H1 (cell line): Measurements from ENCODE around the gene NEO1. TPM values are rescaled to one million over a fixed set of nuclear protein-coding genes. Genes with fewer than 3 reads are reported as not detected.

Experiments
- BACH1 ChIP-seq: IDR thresholded peaks from 2 replicates; pipeline ENCODE4 v1.6.1; 2012; ENCODE audit warnings: low read length, improper control_type of control experiment
- BCL11A ChIP-seq, 2 experiments: IDR thresholded peaks; one replicate each; pipeline ENCODE4 v1.6.1; 2011; ENCODE audit warnings: low read depth in 2 of 2, low read length in 2 of 2, mild to moderate bottlenecking in 2 of 2
- SIN3A ChIP-seq, 2 experiments: IDR thresholded peaks in 1 of 2; conservative IDR thresholded peaks in 1 of 2; 2 replicates each; pipeline ENCODE4 v1.6.1; 2011 to 2012; ENCODE audit warnings: low read length in 2 of 2, improper control_type of control experiment in 1 of 2, low read depth in 1 of 2, mild to moderate bottlenecking in 1 of 2
- polyA plus RNA-seq, 7 experiments: library from polyadenylated mRNA; depleted of rRNA in 3 of 7; stranded (reverse) in 5 of 7; unstranded in 2 of 7; fragments of >200 nt in 5 of 7; fragments of 200-250 nt in 2 of 7; gene quantifications; 1 replicate in 5 of 7; 2 replicates in 1 of 7; 4 replicates in 1 of 7; pipeline versions ENCODE4 v1.2.1 to v1.2.3, GENCODE V29; 2011 to 2013; ENCODE audit warnings: missing spikeins in 2 of 7, mixed read lengths in 2 of 7
- total RNA-seq: library from RNA; stranded (reverse); fragmentation: NEBNext Ultra II Directional; extraction: Animal tissue kit (Norgen Biotek cat#: 25700); gene quantifications from 2 replicates; pipeline ENCODE4 v1.2.1, GENCODE V29; 2021
- TF ChIP-seq, protein P1 (sequence below): fragments of 300-600 bp; sonication (generic); IDR thresholded peaks from 2 replicates; pipeline ENCODE4 v1.7.1; 2012; ENCODE audit warnings: low read length, moderate library complexity, mild to moderate bottlenecking, inconsistent platforms; ENCODE audit not compliant: insufficient replicate concordance
- TF ChIP-seq, protein P2 (sequence below): IDR thresholded peaks from 2 replicates; pipeline ENCODE4 v1.6.1; 2012; ENCODE audit warnings: inconsistent platforms
- TF ChIP-seq, protein P3 (sequence below): IDR thresholded peaks from 2 replicates; pipeline ENCODE4 v1.6.1; 2012; ENCODE audit warnings: inconsistent platforms
- TF ChIP-seq, protein P4 (sequence below): IDR thresholded peaks from 2 replicates; pipeline ENCODE4 v1.6.1; 2011; ENCODE audit warnings: low read depth, mild to moderate bottlenecking, low read length; ENCODE audit not compliant: insufficient read depth

The NEO1 gene
- total and polyA plus RNA-seq, 2 of the 8 experiments (the other 6 are each of a cell fraction or from before 2014, with no cell fraction given), result 36.0 to 51.0 TPM

DNA sequence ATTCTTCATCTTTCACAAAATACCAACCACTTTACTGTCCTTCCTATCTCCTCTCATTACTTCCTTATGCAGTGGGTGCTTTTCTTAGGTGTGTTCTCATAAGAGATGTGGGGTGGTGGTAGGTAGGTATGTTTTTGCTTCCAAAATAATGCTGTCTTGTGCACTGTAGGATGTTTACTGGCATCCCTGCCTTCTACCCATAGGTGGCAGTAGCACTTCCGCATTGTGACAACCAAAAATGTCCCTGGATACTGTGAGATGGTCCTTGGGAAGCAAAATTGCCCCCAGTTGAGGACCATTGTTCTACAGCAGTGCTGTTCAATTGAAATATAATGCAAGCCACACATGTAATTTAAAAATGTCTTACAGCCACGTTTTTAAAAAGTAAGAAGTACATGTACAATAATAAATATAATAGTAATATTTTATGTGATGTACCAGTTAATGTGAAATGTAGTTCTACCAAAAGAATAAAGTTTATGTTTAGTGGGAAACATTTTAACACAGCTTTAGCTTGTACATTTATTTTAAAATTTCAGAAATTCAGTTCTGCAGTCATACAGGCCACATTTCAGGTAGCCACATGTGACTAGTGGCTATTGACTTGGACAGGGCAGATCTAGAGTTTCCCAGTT is 75.2 kb downstream of the NEO1 start (continued):
- TF ChIP-seq, protein P1, sequence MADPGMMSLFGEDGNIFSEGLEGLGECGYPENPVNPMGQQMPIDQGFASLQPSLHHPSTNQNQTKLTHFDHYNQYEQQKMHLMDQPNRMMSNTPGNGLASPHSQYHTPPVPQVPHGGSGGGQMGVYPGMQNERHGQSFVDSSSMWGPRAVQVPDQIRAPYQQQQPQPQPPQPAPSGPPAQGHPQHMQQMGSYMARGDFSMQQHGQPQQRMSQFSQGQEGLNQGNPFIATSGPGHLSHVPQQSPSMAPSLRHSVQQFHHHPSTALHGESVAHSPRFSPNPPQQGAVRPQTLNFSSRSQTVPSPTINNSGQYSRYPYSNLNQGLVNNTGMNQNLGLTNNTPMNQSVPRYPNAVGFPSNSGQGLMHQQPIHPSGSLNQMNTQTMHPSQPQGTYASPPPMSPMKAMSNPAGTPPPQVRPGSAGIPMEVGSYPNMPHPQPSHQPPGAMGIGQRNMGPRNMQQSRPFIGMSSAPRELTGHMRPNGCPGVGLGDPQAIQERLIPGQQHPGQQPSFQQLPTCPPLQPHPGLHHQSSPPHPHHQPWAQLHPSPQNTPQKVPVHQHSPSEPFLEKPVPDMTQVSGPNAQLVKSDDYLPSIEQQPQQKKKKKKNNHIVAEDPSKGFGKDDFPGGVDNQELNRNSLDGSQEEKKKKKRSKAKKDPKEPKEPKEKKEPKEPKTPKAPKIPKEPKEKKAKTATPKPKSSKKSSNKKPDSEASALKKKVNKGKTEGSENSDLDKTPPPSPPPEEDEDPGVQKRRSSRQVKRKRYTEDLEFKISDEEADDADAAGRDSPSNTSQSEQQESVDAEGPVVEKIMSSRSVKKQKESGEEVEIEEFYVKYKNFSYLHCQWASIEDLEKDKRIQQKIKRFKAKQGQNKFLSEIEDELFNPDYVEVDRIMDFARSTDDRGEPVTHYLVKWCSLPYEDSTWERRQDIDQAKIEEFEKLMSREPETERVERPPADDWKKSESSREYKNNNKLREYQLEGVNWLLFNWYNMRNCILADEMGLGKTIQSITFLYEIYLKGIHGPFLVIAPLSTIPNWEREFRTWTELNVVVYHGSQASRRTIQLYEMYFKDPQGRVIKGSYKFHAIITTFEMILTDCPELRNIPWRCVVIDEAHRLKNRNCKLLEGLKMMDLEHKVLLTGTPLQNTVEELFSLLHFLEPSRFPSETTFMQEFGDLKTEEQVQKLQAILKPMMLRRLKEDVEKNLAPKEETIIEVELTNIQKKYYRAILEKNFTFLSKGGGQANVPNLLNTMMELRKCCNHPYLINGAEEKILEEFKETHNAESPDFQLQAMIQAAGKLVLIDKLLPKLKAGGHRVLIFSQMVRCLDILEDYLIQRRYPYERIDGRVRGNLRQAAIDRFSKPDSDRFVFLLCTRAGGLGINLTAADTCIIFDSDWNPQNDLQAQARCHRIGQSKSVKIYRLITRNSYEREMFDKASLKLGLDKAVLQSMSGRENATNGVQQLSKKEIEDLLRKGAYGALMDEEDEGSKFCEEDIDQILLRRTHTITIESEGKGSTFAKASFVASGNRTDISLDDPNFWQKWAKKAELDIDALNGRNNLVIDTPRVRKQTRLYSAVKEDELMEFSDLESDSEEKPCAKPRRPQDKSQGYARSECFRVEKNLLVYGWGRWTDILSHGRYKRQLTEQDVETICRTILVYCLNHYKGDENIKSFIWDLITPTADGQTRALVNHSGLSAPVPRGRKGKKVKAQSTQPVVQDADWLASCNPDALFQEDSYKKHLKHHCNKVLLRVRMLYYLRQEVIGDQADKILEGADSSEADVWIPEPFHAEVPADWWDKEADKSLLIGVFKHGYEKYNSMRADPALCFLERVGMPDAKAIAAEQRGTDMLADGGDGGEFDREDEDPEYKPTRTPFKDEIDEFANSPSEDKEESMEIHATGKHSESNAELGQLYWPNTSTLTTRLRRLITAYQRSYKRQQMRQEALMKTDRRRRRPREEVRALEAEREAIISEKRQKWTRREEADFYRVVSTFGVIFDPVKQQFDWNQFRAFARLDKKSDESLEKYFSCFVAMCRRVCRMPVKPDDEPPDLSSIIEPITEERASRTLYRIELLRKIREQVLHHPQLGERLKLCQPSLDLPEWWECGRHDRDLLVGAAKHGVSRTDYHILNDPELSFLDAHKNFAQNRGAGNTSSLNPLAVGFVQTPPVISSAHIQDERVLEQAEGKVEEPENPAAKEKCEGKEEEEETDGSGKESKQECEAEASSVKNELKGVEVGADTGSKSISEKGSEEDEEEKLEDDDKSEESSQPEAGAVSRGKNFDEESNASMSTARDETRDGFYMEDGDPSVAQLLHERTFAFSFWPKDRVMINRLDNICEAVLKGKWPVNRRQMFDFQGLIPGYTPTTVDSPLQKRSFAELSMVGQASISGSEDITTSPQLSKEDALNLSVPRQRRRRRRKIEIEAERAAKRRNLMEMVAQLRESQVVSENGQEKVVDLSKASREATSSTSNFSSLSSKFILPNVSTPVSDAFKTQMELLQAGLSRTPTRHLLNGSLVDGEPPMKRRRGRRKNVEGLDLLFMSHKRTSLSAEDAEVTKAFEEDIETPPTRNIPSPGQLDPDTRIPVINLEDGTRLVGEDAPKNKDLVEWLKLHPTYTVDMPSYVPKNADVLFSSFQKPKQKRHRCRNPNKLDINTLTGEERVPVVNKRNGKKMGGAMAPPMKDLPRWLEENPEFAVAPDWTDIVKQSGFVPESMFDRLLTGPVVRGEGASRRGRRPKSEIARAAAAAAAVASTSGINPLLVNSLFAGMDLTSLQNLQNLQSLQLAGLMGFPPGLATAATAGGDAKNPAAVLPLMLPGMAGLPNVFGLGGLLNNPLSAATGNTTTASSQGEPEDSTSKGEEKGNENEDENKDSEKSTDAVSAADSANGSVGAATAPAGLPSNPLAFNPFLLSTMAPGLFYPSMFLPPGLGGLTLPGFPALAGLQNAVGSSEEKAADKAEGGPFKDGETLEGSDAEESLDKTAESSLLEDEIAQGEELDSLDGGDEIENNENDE, result no peak
- TF ChIP-seq BACH1, result no peak
- TF ChIP-seq, protein P2, sequence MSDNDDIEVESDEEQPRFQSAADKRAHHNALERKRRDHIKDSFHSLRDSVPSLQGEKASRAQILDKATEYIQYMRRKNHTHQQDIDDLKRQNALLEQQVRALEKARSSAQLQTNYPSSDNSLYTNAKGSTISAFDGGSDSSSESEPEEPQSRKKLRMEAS, result no peak
- TF ChIP-seq, protein P3, sequence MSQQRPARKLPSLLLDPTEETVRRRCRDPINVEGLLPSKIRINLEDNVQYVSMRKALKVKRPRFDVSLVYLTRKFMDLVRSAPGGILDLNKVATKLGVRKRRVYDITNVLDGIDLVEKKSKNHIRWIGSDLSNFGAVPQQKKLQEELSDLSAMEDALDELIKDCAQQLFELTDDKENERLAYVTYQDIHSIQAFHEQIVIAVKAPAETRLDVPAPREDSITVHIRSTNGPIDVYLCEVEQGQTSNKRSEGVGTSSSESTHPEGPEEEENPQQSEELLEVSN, result no peak
- no peak for TF ChIP-seq SIN3A (conservative IDR thresholded peaks at IDR 0.05 in 1 of 2, IDR thresholded peaks at IDR 0.05 in 1 of 2; ENCODE audit: low read depth in 1 of 2, low read length in 2 of 2)
- TF ChIP-seq, protein P4, sequence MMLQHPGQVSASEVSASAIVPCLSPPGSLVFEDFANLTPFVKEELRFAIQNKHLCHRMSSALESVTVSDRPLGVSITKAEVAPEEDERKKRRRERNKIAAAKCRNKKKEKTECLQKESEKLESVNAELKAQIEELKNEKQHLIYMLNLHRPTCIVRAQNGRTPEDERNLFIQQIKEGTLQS, result no peak
- no peak for TF ChIP-seq BCL11A (IDR thresholded peaks at IDR 0.05; ENCODE audit: low read depth in 2 of 2, low read length in 2 of 2)
